ENCODE results near the gene NREP.

- TF ChIP-seq, protein P1, sequence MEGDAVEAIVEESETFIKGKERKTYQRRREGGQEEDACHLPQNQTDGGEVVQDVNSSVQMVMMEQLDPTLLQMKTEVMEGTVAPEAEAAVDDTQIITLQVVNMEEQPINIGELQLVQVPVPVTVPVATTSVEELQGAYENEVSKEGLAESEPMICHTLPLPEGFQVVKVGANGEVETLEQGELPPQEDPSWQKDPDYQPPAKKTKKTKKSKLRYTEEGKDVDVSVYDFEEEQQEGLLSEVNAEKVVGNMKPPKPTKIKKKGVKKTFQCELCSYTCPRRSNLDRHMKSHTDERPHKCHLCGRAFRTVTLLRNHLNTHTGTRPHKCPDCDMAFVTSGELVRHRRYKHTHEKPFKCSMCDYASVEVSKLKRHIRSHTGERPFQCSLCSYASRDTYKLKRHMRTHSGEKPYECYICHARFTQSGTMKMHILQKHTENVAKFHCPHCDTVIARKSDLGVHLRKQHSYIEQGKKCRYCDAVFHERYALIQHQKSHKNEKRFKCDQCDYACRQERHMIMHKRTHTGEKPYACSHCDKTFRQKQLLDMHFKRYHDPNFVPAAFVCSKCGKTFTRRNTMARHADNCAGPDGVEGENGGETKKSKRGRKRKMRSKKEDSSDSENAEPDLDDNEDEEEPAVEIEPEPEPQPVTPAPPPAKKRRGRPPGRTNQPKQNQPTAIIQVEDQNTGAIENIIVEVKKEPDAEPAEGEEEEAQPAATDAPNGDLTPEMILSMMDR (IDR thresholded peaks at IDR 0.05): no peak
- TF ChIP-seq POLR2A (IDR thresholded peaks at IDR 0.05): no peak
- TF ChIP-seq POLR2AphosphoS5 (IDR thresholded peaks at IDR 0.05): no peak
Measured at GRCh38 chr5:111774525-111774924, 17.5 kb upstream of the NREP start.

Measured in breast epithelium (tissue), 3 donors.